Renal cortex interstitium (tissue), 11 donors: ENCODE data around the gene PTP4A2. TPM values are rescaled to one million over a fixed set of nuclear protein-coding genes. Genes with fewer than 3 reads are reported as not detected.

Source experiments
- DNase-seq, 11 donors: peaks; one replicate each; pipeline ENCODE4 v3.0.0-alpha.2; 2013; ENCODE audit warnings: low read depth in 9 of 11, low spot score in 4 of 11; ENCODE audit errors: extremely low read depth in 1 of 11
- polyA plus RNA-seq, 3 donors: library from polyadenylated mRNA; unstranded; fragments of 120-200 nt; gene quantifications; one replicate each; pipeline ENCODE4 v1.2.1, GENCODE V29; 2013; ENCODE audit not compliant: insufficient read length in 3 of 3

The PTP4A2 gene
- polyA plus RNA-seq, 3 donors: 211 to 256 (median 221) TPM

GRCh38 chr1:31879981-31880608 is 58.1 kb downstream of the PTP4A2 start:
- no peak for DNase-seq

GRCh38 chr1:31878058-31878457 is 60.1 kb downstream of the PTP4A2 start:
- no peak for DNase-seq

- no peak for DNase-seq
These were observed 60.6 kb downstream of the PTP4A2 start for GRCh38 chr1:31877544-31877943.

- no peak for DNase-seq
These were observed 62.4 kb downstream of the PTP4A2 start for GRCh38 chr1:31875636-31876236.

- no peak for DNase-seq
These were observed 63.2 kb downstream of the PTP4A2 start for GRCh38 chr1:31874942-31875341.

GRCh38 chr1:31872658-31873636 is 65.2 kb downstream of the PTP4A2 start:
- no peak for DNase-seq

GRCh38 chr1:31871703-31872102 is 66.5 kb downstream of the PTP4A2 start:
- DNase-seq: no peak

- no peak for DNase-seq
These were observed 68.0 kb downstream of the PTP4A2 start for GRCh38 chr1:31870086-31870736.

- no peak for DNase-seq
These were observed 68.7 kb downstream of the PTP4A2 start for GRCh38 chr1:31869449-31869848.

- no peak for DNase-seq
These were observed 69.3 kb downstream of the PTP4A2 start for GRCh38 chr1:31868862-31869261.

- no peak for DNase-seq
These were observed 70.6 kb downstream of the PTP4A2 start for GRCh38 chr1:31867546-31867945.

GRCh38 chr1:31866450-31867032 is 71.6 kb downstream of the PTP4A2 start:
- no peak for DNase-seq

GRCh38 chr1:31865728-31866449 is 72.3 kb downstream of the PTP4A2 start:
- no peak for DNase-seq

GRCh38 chr1:31862071-31862470 is 76.1 kb downstream of the PTP4A2 start:
- no peak for DNase-seq

GRCh38 chr1:31861346-31861745 is 76.8 kb downstream of the PTP4A2 start:
- DNase-seq: no peak

- DNase-seq: no peak
These were observed 77.6 kb downstream of the PTP4A2 start for GRCh38 chr1:31860581-31860980.

GRCh38 chr1:31859719-31860118 is 78.4 kb downstream of the PTP4A2 start:
- DNase-seq: no peak

- no peak for DNase-seq
These were observed 79.1 kb downstream of the PTP4A2 start for GRCh38 chr1:31859044-31859443.

- no peak for DNase-seq
These were observed 80.3 kb downstream of the PTP4A2 start for GRCh38 chr1:31857863-31858262.
